Measurements from ENCODE around the gene ERGIC2.

The ERGIC2 gene

GRCh38 chr12:29374012-29374411, 7.0 kb downstream of the ERGIC2 start:
- Histone ChIP-seq H3K27me3 (replicated peaks; ENCODE audit: control insufficient read depth, insufficient read depth, low read length) (no peaks in the 10 kb centered on the region), H3K36me3 (ENCODE audit: control insufficient read depth, insufficient read depth, low read length) (no peaks in the 10 kb centered on the region), H3K4me3 (replicated peaks; ENCODE audit: low read depth, low read length) (no peak overlapping the region)
- no peak for DNase-seq (ENCODE audit: extremely low read depth, insufficient read length)
- TF ChIP-seq CTCF (IDR thresholded peaks at IDR 0.05; ENCODE audit: insufficient read depth, low read length, poor library complexity, severe bottlenecking), result no peak

- no peaks in the 10 kb centered on the region for H3K27me3 ChIP-seq (replicated peaks; ENCODE audit: control insufficient read depth, insufficient read depth, low read length)
- no peak for TF ChIP-seq CTCF (IDR thresholded peaks at IDR 0.05; ENCODE audit: insufficient read depth, low read length, poor library complexity, severe bottlenecking)
- no peak overlapping the region for H3K4me3 ChIP-seq (replicated peaks; ENCODE audit: low read depth, low read length)
- peaks cover 4% of the 10 kb centered on the region for H3K36me3 ChIP-seq (ENCODE audit: control insufficient read depth, insufficient read depth, low read length)
- no peak for DNase-seq (ENCODE audit: extremely low read depth, insufficient read length)
These were observed 15.9 kb downstream of the ERGIC2 start for GRCh38 chr12:29365091-29365490.

- H3K4me3 ChIP-seq (replicated peaks; ENCODE audit: low read depth, low read length), result no peak overlapping the region
- H3K27me3 ChIP-seq (replicated peaks; ENCODE audit: control insufficient read depth, insufficient read depth, low read length), result no peaks in the 10 kb centered on the region
- no peak for TF ChIP-seq CTCF (IDR thresholded peaks at IDR 0.05; ENCODE audit: insufficient read depth, low read length, poor library complexity, severe bottlenecking)
- H3K36me3 ChIP-seq (ENCODE audit: control insufficient read depth, insufficient read depth, low read length), result no peaks in the 10 kb centered on the region; the same call in 1 of the 2 replicates
- DNase-seq (ENCODE audit: extremely low read depth, insufficient read length), result no peak
These were observed 26.0 kb downstream of the ERGIC2 start for GRCh38 chr12:29354954-29355353.

- no peak overlapping the region for H3K4me3 ChIP-seq (replicated peaks; ENCODE audit: low read depth, low read length)
- no peak for TF ChIP-seq CTCF (IDR thresholded peaks at IDR 0.05; ENCODE audit: insufficient read depth, low read length, poor library complexity, severe bottlenecking)
- no peaks in the 10 kb centered on the region for H3K27me3 ChIP-seq (replicated peaks; ENCODE audit: control insufficient read depth, insufficient read depth, low read length)
- H3K36me3 ChIP-seq (ENCODE audit: control insufficient read depth, insufficient read depth, low read length), result no peaks in the 10 kb centered on the region; the same call in none of the 2 replicates
- DNase-seq (ENCODE audit: extremely low read depth, insufficient read length), result no peak
These were observed 30.9 kb downstream of the ERGIC2 start for GRCh38 chr12:29350080-29350479.

GRCh38 chr12:29346769-29347421, 34.1 kb downstream of the ERGIC2 start:
- no peak for DNase-seq (ENCODE audit: extremely low read depth, insufficient read length)
- TF ChIP-seq CTCF (IDR thresholded peaks at IDR 0.05; ENCODE audit: insufficient read depth, low read length, poor library complexity, severe bottlenecking), result no peak
- Histone ChIP-seq H3K4me3 (replicated peaks; ENCODE audit: low read depth, low read length) (no peak overlapping the region), H3K27me3 (replicated peaks; ENCODE audit: control insufficient read depth, insufficient read depth, low read length) (no peaks in the 10 kb centered on the region), H3K36me3 (ENCODE audit: control insufficient read depth, insufficient read depth, low read length) (peaks cover 2% of the 10 kb centered on the region)
